NB4 (cell line): ENCODE results near the gene ADRB2.

Experiments used
- DNase-seq: peaks from one replicate; pipeline ENCODE4 v3.0.0; 2010; ENCODE audit warnings: low read depth
- H3K4me3 ChIP-seq: one replicate; pipeline ENCODE4 v1.5.1; 2011; ENCODE audit warnings: mild to moderate bottlenecking, low read depth, low read length, moderate library complexity
- MAX ChIP-seq: IDR thresholded peaks from 2 replicates; pipeline ENCODE4 v1.6.1; 2011; ENCODE audit warnings: low read depth, low read length
- MYC ChIP-seq: IDR thresholded peaks from 2 replicates; pipeline ENCODE4 v1.6.1; 2011; ENCODE audit warnings: low read depth, low read length
- POLR2A ChIP-seq: IDR thresholded peaks from 2 replicates; pipeline ENCODE4 v1.6.1; 2011; ENCODE audit warnings: mild to moderate bottlenecking; ENCODE audit not compliant: insufficient read length; ENCODE audit errors: extremely low read depth
- TF ChIP-seq, protein P1 (sequence below): IDR thresholded peaks from one replicate; pipeline ENCODE4 v1.5.1; 2012; ENCODE audit warnings: low read depth, low read length

ADRB2 gene

DNA sequence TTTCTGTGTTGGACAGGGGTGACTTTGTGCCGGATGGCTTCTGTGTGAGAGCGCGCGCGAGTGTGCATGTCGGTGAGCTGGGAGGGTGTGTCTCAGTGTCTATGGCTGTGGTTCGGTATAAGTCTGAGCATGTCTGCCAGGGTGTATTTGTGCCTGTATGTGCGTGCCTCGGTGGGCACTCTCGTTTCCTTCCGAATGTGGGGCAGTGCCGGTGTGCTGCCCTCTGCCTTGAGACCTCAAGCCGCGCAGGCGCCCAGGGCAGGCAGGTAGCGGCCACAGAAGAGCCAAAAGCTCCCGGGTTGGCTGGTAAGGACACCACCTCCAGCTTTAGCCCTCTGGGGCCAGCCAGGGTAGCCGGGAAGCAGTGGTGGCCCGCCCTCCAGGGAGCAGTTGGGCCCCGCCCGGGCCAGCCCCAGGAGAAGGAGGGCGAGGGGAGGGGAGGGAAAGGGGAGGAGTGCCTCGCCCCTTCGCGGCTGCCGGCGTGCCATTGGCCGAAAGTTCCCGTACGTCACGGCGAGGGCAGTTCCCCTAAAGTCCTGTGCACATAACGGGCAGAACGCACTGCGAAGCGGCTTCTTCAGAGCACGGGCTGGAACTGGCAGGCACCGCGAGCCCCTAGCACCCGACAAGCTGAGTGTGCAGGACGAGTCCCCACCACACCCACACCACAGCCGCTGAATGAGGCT is at the start of gene ADRB2:
ADRB2 (plus strand) TSS at position 559 of the 686 bp plus-strand sequence. CDS start 221 bp downstream, outside the sequence.
- TF ChIP-seq POLR2A (peak; percentile 92), MAX (peak; percentile 29; the same call in 1 of the 2 replicates), MYC (no peak; the same call in none of the 2 replicates)
- DNase-seq, result peak; percentile 97
- peak within 1 kb of the TSS; percentile 90 for H3K4me3 ChIP-seq

GRCh38 chr5:148776780-148777179 is 49.6 kb upstream of the ADRB2 start:
- TF ChIP-seq MYC (no peak), MAX (no peak), POLR2A (no peak)
- TF ChIP-seq, protein P1, sequence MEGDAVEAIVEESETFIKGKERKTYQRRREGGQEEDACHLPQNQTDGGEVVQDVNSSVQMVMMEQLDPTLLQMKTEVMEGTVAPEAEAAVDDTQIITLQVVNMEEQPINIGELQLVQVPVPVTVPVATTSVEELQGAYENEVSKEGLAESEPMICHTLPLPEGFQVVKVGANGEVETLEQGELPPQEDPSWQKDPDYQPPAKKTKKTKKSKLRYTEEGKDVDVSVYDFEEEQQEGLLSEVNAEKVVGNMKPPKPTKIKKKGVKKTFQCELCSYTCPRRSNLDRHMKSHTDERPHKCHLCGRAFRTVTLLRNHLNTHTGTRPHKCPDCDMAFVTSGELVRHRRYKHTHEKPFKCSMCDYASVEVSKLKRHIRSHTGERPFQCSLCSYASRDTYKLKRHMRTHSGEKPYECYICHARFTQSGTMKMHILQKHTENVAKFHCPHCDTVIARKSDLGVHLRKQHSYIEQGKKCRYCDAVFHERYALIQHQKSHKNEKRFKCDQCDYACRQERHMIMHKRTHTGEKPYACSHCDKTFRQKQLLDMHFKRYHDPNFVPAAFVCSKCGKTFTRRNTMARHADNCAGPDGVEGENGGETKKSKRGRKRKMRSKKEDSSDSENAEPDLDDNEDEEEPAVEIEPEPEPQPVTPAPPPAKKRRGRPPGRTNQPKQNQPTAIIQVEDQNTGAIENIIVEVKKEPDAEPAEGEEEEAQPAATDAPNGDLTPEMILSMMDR, result no peak
- H3K4me3 ChIP-seq, result no peak overlapping the region
- peak; percentile 84 for DNase-seq

DNA sequence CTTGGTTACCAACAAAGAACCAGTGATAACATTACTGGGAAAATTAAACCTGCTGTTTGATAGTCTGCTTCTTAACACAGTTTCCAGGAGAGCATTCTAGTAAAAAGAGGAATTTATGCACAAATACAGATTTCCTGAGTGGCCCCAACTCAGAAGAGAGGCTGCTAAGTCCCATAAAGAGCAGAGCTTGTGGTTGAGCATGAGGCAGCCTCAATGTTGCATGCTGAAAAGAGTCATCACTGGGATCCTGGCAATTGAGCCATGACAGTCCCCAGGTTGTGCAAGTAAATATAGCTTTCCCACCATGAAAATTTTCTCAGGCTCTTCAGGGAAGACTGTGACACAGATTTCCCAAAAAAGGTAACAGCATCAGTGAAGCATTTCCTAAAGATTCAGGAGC is 47.5 kb upstream of the ADRB2 start:
- no peak for TF ChIP-seq POLR2A
- 0 out of 2 replicates have a peak, but pooled peaks have one; percentile 21 for TF ChIP-seq MAX
- no peak overlapping the region for H3K4me3 ChIP-seq
- peak; percentile 48 for DNase-seq

- H3K4me3 ChIP-seq, result no peak overlapping the region
- TF ChIP-seq, protein P1, result no peak
- no peak for TF ChIP-seq POLR2A
- TF ChIP-seq MYC, result no peak
- no peak for TF ChIP-seq MAX
- DNase-seq, result no peak
Measured at GRCh38 chr5:148780711-148781110, 45.7 kb upstream of the ADRB2 start.

DNA sequence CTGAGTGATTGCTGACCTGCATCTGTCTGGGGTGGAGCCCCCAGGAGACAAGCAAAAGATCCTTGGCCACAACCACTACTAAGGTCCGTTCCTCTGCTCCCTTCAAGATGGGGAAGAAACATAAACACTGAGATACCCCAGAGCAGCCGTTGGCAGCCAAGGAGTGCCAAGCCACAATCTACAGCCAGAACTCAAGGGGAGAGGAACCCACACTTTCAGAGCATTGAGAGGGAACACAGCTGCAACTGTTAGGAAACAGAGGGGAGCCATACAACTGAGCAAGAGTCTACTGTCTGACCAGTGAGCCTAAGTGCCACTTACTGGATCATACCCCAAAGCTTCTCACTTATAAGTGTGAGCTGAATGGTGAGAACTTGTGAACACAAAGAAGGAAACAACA is 44.6 kb upstream of the ADRB2 start:
- DNase-seq, result no peak
- TF ChIP-seq MYC, result no peak
- TF ChIP-seq MAX, result no peak
- TF ChIP-seq, protein P1, result no peak
- no peak for TF ChIP-seq POLR2A
- no peak overlapping the region for H3K4me3 ChIP-seq

GRCh38 chr5:148785223-148785622 is 41.2 kb upstream of the ADRB2 start:
- no peak overlapping the region for H3K4me3 ChIP-seq
- DNase-seq, result no peak
- TF ChIP-seq, protein P1, result no peak
- TF ChIP-seq POLR2A (no peak), MAX (no peak), MYC (no peak)
